IMR-90 (cell line): Measurements from ENCODE around the gene CYP17A1.
"Not testable (repeated sequence)": the region's sequence is repeated elsewhere in the genome, so short reads cannot be mapped to it uniquely, and the experiment has no call there.

Experiments used
- CEBPB ChIP-seq: IDR thresholded peaks from 2 replicates; pipeline ENCODE4 v1.6.1; 2012; ENCODE audit warnings: low read depth, low read length, improper control_type of control experiment
- CTCF ChIP-seq: conservative IDR thresholded peaks from 2 replicates; pipeline ENCODE4 v1.5.1; 2012; ENCODE audit warnings: mild to moderate bottlenecking, low read depth, low read length, improper control_type of control experiment
- ELK1 ChIP-seq: fragments of 150-350 bp; IDR thresholded peaks from 2 replicates; pipeline ENCODE4 v1.6.1; 2016; ENCODE audit warnings: low read depth, mild to moderate bottlenecking, low read length, moderate library complexity, borderline replicate concordance
- FOS ChIP-seq: fragments of 150-350 bp; IDR thresholded peaks from 2 replicates; pipeline ENCODE4 v1.6.1; 2016; ENCODE audit warnings: low read depth, low read length
- MAZ ChIP-seq: IDR thresholded peaks from 2 replicates; pipeline ENCODE4 v1.6.1; 2012; ENCODE audit warnings: low read depth, mild to moderate bottlenecking, low read length, improper control_type of control experiment, moderate library complexity, borderline replicate concordance
- MXI1 ChIP-seq: IDR thresholded peaks from 2 replicates; pipeline ENCODE4 v1.6.1; 2012; ENCODE audit warnings: low read depth, mild to moderate bottlenecking, low read length, moderate library complexity, borderline replicate concordance
- NFE2L2 ChIP-seq: fragments of 150-350 bp; IDR thresholded peaks from 2 replicates; pipeline ENCODE4 v1.6.1; 2016; ENCODE audit warnings: low read depth, mild to moderate bottlenecking, low read length
- POLR2A ChIP-seq: IDR thresholded peaks from 2 replicates; pipeline ENCODE4 v1.6.1; 2012; ENCODE audit warnings: mild to moderate bottlenecking, low read depth, low read length
- RAD21 ChIP-seq: IDR thresholded peaks from 2 replicates; pipeline ENCODE4 v1.6.1; 2012; ENCODE audit warnings: low read length, improper control_type of control experiment
- RCOR1 ChIP-seq: IDR thresholded peaks from 2 replicates; pipeline ENCODE4 v1.6.1; 2012; ENCODE audit warnings: mild to moderate bottlenecking, low read length, improper control_type of control experiment; ENCODE audit not compliant: insufficient replicate concordance
- RFX5 ChIP-seq: IDR thresholded peaks from 2 replicates; pipeline ENCODE4 v1.8.0; 2012; ENCODE audit warnings: low read depth, mild to moderate bottlenecking, low read length, moderate library complexity
- SMC3 ChIP-seq: fragments of 150-350 bp; IDR thresholded peaks from 2 replicates; pipeline ENCODE4 v1.6.1; 2016; ENCODE audit warnings: low read depth, mild to moderate bottlenecking, antibody characterized with exemption, low read length, moderate library complexity
- USF2 ChIP-seq: fragments of 150-350 bp; IDR thresholded peaks from 2 replicates; pipeline ENCODE4 v1.6.1; 2017; ENCODE audit warnings: mild to moderate bottlenecking, antibody characterized with exemption, low read length, low read depth

- not testable (repeated sequence) for TF ChIP-seq FOS, CTCF, RCOR1, RFX5, MXI1, RAD21, POLR2A, MAZ, USF2, ELK1, SMC3, NFE2L2, CEBPB
These were observed 1.2 kb upstream of the CYP17A1 start for GRCh38 chr10:102838276-102838927.
